HL-60 (cell line): ENCODE results near the gene LTN1.

ENCODE experiments used
- DNase-seq, 2 experiments: peaks; one replicate each; pipeline ENCODE4 v3.0.0-alpha.2; 2010 to 2020; ENCODE audit warnings: low read depth in 1 of 2, low spot score in 1 of 2
- H3K27ac ChIP-seq: fragments of 250-450 bp; sonication (Bioruptor Pico); replicated peaks from 2 replicates; pipeline ENCODE4 v1.5.1; 2020; ENCODE audit warnings: mild to moderate bottlenecking, moderate library complexity
- H3K27me3 ChIP-seq: fragments of 250-450 bp; sonication (Bioruptor Pico); 2 replicates; pipeline ENCODE4 v1.5.1; 2021; ENCODE audit warnings: mild to moderate bottlenecking, moderate library complexity; ENCODE audit not compliant: insufficient read depth, poor library complexity, severe bottlenecking
- H3K4me3 ChIP-seq: replicated peaks from 2 replicates; pipeline ENCODE4 v1.5.1; 2011; ENCODE audit warnings: mild to moderate bottlenecking, control low read depth, low read length; ENCODE audit not compliant: insufficient read depth
- GABPA ChIP-seq: IDR thresholded peaks from 2 replicates; pipeline ENCODE4 v1.6.1; 2012; ENCODE audit warnings: low read depth
- POLR2AphosphoS5 ChIP-seq: IDR thresholded peaks from 2 replicates; pipeline ENCODE4 v1.6.1; 2012; ENCODE audit warnings: low read depth
- SPI1 ChIP-seq: IDR thresholded peaks from 2 replicates; pipeline ENCODE4 v1.6.1; 2012; ENCODE audit warnings: low read depth, mild to moderate bottlenecking, borderline replicate concordance
- TF ChIP-seq, protein P1 (sequence below): IDR thresholded peaks from 2 replicates; pipeline ENCODE4 v1.6.1; 2012; ENCODE audit warnings: low read depth; ENCODE audit not compliant: insufficient replicate concordance
- TF ChIP-seq, protein P2 (sequence below): IDR thresholded peaks from one replicate; pipeline ENCODE4 v1.5.1; 2011; ENCODE audit warnings: low read length, control low read depth, inconsistent platforms; ENCODE audit not compliant: insufficient read depth

Gene LTN1

DNA sequence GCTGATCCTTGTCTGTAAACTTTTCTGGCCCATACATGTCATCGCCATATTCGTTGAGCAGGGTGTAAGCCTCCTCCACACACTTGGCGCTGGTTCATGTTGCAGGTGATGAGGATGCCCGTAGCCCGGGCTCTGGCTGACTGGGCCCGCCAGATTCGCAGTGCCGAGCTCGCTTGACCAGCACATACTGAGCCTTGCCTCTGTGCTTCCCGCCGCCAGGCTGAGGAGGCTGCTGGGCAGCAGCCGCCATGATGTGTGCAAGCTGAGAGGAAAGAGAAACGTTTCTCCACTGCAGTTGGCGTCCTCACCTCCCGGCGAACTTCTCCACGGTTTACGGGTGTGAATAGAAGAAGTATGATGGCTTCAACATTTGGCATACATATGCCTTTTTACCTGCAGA lies 89.2 kb downstream of the LTN1 start:
- Histone ChIP-seq H3K27ac (no peak overlapping the region), H3K27me3 (no peaks in the 10 kb centered on the region), H3K4me3 (no peak overlapping the region)
- no peak for DNase-seq
- no peak for TF ChIP-seq GABPA
- TF ChIP-seq, protein P1, sequence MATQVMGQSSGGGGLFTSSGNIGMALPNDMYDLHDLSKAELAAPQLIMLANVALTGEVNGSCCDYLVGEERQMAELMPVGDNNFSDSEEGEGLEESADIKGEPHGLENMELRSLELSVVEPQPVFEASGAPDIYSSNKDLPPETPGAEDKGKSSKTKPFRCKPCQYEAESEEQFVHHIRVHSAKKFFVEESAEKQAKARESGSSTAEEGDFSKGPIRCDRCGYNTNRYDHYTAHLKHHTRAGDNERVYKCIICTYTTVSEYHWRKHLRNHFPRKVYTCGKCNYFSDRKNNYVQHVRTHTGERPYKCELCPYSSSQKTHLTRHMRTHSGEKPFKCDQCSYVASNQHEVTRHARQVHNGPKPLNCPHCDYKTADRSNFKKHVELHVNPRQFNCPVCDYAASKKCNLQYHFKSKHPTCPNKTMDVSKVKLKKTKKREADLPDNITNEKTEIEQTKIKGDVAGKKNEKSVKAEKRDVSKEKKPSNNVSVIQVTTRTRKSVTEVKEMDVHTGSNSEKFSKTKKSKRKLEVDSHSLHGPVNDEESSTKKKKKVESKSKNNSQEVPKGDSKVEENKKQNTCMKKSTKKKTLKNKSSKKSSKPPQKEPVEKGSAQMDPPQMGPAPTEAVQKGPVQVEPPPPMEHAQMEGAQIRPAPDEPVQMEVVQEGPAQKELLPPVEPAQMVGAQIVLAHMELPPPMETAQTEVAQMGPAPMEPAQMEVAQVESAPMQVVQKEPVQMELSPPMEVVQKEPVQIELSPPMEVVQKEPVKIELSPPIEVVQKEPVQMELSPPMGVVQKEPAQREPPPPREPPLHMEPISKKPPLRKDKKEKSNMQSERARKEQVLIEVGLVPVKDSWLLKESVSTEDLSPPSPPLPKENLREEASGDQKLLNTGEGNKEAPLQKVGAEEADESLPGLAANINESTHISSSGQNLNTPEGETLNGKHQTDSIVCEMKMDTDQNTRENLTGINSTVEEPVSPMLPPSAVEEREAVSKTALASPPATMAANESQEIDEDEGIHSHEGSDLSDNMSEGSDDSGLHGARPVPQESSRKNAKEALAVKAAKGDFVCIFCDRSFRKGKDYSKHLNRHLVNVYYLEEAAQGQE: no peak
- TF ChIP-seq SPI1: no peak
- TF ChIP-seq POLR2AphosphoS5: no peak
- TF ChIP-seq, protein P2, sequence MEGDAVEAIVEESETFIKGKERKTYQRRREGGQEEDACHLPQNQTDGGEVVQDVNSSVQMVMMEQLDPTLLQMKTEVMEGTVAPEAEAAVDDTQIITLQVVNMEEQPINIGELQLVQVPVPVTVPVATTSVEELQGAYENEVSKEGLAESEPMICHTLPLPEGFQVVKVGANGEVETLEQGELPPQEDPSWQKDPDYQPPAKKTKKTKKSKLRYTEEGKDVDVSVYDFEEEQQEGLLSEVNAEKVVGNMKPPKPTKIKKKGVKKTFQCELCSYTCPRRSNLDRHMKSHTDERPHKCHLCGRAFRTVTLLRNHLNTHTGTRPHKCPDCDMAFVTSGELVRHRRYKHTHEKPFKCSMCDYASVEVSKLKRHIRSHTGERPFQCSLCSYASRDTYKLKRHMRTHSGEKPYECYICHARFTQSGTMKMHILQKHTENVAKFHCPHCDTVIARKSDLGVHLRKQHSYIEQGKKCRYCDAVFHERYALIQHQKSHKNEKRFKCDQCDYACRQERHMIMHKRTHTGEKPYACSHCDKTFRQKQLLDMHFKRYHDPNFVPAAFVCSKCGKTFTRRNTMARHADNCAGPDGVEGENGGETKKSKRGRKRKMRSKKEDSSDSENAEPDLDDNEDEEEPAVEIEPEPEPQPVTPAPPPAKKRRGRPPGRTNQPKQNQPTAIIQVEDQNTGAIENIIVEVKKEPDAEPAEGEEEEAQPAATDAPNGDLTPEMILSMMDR: no peak

DNA sequence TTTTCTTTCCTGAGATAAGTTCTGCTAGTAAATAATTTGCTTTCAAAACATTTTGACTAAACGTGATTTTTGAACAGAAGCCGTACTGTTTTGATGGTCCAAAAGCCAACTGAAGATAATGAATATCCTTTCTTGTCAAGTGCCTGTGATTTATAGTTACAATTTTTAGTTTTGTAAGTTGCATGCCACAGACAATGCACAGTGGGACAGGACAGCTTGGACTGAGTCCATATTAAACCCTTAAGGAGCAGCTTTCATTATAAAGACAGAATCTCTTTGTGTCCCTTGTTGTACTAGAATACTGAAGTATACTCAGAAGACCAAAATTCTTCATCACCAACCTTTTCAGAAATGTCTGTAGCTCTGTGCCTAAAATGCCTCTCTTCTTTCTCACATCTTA lies 92.2 kb downstream of the LTN1 start:
- TF ChIP-seq, protein P2: no peak
- no peak for TF ChIP-seq POLR2AphosphoS5
- TF ChIP-seq, protein P1: no peak
- no peak for TF ChIP-seq GABPA
- TF ChIP-seq SPI1: no peak
- no peak for DNase-seq
- Histone ChIP-seq H3K27me3 (no peaks in the 10 kb centered on the region), H3K27ac (no peak overlapping the region), H3K4me3 (no peak overlapping the region)

DNA sequence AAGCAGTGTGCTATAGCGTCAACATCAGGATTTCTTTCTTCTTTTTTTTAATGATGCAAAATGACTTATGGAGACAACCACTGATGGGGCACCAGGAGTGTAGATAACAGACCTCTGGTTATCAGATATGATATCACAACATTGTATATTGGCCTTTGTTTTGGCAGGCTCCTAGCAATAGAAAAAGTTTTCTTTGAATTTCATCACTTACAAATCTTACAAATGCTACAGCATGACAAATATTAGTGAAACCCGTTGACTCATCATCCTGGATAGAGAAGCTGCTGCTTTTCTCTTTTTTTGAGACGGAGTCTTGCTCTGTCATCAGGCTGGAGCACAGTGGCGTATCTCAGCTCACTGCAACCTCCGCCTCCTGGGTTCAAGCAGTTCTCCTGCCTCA lies 92.9 kb downstream of the LTN1 start:
- DNase-seq: no peak
- no peaks in the 10 kb centered on the region for H3K27me3 ChIP-seq
- no peak overlapping the region for H3K27ac ChIP-seq
- H3K4me3 ChIP-seq: no peak overlapping the region
- TF ChIP-seq GABPA (no peak), POLR2AphosphoS5 (no peak), SPI1 (no peak)
- TF ChIP-seq, protein P1: no peak
- TF ChIP-seq, protein P2: no peak
